GM10266 (cell line): Measurements from ENCODE around the gene TMEM97.

Experiments
- DNase-seq: peaks from one replicate; pipeline ENCODE4 v3.0.0; 2012; ENCODE audit errors: extremely low spot score
- CTCF ChIP-seq: IDR thresholded peaks from 2 replicates; pipeline ENCODE4 v1.5.1; 2012; ENCODE audit warnings: mild to moderate bottlenecking, low read depth; ENCODE audit not compliant: control insufficient read depth, insufficient read depth; ENCODE audit errors: missing control alignments

The TMEM97 gene

GRCh38 chr17:28363186-28363585 is 44.2 kb downstream of the TMEM97 start:
- TF ChIP-seq CTCF = no peak
- DNase-seq = no peak

- no peak for TF ChIP-seq CTCF
- DNase-seq = no peak
Observed at GRCh38 chr17:28363776-28364650, 45.0 kb downstream of the TMEM97 start.

GRCh38 chr17:28364665-28365363 is 45.8 kb downstream of the TMEM97 start, which contains the start of gene SEBOX:
Gene SEBOX, minus strand, starts transcription at chr17:28365199. Its CDS starts 48 bp downstream, at chr17:28365151.
- no peak for DNase-seq
- no peak for TF ChIP-seq CTCF

DNA sequence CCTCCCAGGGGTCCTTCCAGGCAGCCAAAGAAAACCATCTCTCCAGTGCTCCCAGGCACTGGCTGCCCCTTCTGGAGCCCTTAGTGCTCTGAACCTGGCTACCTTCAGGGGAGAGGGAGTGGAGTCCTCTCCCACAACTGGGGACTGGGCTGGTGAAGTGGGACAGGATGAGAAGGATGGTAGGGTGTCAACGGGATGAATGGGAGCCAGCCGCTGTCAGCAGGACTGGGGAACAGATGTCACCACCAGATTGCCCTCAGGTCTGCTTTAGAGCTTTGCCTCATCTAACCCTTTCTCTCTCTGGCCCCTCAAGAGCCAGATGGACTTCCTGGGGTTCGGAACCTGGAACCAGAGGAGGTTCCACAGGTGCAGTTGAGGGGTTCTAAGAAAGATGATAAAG is 46.5 kb downstream of the TMEM97 start:
- TF ChIP-seq CTCF = no peak
- DNase-seq = no peak

DNA sequence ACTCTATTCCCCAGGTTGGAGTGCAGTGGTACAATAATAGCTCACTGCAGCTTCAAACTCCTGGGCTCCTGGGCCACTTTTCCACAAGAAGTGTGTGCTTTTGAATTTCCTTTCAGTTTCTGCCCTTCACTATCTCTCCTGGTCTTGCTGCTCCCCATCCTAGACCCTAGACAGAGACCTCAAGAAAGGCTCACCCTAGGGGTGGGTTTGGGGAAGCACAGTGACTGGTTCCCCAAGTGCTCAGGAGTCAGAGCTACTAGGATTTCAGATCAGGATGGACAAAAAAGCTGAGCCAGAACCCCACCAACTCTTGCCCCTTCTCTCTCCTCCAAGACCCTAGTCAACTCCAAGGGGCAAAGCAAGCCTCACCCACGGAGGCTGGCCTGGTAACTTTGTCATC is 47.6 kb downstream of the TMEM97 start:
- TF ChIP-seq CTCF = no peak
- no peak for DNase-seq

DNA sequence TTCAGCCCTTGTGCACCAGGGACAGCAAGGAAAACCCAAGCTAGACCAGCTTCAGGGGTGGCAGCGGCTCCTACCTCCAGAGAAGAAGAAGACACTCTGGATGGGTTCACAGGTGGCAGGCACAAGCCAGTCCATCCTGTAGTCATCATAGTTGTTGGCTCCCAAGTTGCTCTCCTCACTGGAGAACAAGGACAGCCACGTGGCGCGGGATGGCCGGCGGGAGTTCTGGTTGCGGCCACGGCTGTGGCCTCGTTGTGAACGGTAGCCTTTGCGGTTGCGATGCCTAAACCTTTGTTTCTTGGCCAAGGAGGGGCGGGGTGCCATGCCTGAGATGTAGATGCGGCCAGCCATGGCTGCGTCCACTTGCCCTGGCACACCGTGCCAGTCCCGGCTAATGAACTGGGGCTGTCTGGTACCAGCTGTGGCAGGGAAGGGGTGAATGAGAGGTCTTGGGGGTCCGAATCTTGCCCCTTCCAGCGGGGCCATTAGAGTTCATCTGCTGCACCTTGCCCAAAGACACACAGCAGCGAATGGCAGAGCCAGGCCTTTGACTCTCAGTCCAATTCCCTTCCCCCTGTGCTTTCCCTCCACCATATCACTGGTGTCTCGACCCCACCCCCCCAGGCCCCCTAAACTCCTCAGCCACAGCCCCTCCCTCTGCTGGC is 48.8 kb downstream of the TMEM97 start:
- DNase-seq = no peak
- TF ChIP-seq CTCF = no peak
